Ammon's horn (tissue), 1 donor: Measurements from ENCODE around the gene C14orf119.

Experiments used
- DNase-seq: peaks from one replicate; pipeline ENCODE4 v3.0.0-alpha.2; 2016; ENCODE audit warnings: low spot score

The C14orf119 gene

DNA sequence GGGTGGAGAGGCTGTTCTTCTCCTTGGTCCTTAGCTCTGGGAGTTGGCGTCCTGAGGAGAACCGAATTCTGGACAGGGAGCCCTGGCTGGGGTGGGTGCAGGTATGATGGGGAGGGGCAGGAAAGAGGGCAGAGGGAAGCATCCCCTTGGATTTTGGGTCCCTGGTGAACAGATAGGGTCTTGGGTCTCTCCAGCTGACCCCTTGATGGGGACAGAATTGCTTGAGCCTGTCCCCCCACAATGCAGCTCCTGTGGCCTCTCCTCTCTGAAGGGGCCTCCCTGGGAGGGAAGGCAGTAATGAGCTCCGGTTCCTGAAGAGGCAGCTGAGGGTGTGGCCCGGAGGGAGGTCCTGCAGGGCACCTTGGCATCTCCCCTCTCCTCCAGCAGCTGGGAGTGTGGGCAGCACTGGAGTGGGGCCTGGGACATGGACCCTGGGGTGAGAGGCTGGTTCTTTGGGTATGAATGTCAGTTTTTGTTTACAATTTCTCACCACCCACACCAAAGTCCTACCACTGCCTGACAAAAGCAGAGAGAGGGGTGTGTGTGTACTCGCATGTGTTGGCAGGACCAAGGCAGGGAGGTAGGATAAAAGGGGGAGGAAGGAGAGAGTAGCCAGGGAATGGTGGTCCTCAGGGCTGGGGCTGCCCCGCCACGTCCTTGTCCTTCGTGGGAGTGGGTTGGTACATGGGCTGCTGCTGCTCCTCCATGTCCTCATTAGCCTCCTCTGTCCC is 31.4 kb downstream of the C14orf119 start:
- DNase-seq: no peak

DNA sequence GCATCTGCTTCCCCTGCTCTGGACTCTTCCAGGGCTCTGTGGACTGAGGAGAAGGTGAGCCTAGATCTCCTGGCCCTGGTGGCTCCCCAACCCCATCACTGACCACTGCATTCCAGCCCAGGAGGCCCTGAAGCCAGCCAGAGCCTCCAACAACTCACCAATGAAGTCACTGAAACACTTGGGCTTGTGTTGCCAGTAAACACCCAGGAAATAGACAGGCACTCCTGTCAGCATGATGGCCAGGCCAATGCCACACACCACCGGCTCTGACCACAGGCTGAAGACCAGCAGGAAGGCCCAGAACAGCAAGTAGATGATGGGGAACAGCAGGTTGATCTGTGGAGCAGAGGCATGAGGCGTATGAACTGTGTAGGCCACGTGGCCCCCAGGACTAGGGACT is 32.6 kb downstream of the C14orf119 start:
- DNase-seq: no peak

DNA sequence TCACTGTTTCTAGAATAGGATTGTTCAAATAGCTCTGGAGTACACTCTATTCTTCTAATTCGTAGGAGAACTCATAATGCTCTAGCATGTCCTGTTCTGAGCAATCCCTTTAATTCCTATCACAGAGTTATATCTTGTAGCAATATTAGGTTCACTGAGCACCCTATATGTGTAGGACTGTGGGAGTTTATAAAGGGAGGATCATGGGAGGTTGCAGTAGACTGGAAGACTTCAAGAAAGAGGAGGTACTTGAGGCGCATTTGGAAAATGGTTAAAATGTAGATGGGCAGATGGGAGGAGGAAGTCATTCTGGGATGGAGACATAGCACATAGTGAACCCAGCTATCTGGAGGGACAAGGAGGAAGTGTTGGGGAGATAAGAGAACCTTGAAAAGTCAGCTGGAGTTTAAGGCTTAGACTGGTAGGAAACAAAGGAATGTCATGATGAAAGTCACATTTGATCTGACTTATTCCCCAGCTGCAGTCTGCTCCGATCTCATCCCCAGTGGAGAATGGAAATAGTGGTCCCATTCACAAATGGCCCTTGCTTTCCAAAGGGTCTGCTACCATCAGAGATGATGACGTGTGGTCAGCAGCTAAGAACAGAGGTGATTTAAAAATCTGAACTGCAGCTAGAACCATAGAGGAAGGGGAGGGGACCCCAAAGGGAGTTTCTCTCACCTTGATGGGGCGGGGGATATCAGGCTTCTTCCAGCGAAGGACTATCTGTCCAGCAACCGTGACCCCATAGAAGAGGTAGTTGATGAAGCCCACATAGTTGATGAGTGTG is 33.9 kb downstream of the C14orf119 start:
- no peak for DNase-seq

DNA sequence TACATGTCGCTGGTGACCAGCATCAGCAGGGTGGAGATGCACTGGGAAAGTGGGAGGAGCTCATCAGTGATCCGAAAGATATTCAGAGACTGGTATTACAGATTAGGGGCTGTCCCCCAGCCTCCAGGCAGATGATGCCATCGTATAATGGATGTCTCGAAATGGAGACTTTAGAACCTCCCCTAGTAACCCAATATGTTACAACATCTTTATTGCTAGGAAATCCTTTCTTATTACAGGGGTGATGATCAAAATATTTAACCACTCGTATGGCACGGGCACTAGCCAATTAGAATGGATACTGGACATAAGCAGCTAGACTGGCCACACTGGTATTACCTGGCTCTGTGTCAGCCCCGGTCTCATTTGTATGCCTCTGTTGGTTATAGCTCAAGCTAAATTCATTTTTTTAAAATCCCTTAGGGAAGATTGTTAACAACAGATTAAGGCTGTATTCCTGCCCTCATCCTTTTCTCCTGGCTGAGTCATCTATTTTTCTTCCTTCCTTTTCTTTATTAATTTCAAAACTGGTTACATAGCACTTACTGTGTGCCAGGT is 34.5 kb downstream of the C14orf119 start:
- DNase-seq: no peak

DNA sequence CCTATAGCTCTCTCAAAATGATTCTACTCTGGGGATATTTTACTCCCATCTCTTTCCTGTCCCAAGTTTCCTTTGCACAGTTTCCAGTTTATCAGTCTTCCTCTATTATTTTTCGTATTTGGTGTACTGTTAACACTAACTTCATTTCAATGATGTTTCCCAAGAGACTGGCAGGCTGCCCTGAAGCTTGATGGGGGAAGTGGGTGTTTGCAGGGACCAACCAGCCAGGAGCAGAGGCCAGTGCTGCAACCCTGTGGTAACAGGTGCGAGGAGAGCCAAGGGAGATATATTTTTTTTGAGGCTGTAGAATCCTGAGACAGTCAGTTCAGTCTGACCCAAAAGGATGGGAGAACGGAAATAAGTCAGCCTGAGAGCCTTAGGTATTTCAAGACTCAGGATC is 35.6 kb downstream of the C14orf119 start:
- DNase-seq: no peak

DNA sequence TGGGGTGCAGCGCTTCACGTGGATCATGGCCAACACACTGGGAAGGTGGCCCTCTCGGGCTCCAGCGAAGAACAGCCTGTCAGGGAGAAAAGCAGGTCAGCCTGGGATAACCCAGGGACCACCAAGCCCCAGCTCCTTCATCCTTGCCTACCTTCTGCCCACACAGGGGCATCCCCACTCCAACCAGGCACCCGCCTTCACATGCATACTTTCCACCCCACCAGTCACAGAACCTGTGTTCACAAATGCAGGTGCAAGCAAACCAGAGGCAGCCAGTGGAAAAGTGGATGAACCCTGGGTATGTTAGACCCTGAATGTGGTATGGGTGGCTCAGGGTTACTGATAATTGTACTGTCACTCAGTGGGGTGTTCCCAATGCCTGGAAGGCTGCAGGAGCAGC is 36.2 kb downstream of the C14orf119 start:
- DNase-seq: no peak

DNA sequence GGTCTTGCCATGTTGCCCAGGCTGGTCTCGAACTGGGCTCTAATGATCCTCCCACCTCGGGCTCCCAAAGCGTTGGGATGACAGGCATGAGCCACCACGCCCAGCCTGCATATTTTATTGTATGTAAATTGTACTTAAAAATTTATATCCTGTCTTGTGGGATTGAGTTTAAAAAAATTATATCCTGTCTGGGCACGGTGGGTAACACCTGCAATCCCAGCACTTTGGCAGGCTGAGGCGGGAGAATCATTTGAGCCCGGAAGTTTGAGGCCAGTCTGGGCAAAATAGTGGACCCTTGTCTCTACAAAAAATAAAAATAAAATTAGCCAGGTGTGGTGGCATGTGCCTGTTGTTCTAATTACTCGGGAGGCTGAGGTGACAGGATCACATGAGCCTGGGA is 37.7 kb downstream of the C14orf119 start:
- DNase-seq: no peak

DNA sequence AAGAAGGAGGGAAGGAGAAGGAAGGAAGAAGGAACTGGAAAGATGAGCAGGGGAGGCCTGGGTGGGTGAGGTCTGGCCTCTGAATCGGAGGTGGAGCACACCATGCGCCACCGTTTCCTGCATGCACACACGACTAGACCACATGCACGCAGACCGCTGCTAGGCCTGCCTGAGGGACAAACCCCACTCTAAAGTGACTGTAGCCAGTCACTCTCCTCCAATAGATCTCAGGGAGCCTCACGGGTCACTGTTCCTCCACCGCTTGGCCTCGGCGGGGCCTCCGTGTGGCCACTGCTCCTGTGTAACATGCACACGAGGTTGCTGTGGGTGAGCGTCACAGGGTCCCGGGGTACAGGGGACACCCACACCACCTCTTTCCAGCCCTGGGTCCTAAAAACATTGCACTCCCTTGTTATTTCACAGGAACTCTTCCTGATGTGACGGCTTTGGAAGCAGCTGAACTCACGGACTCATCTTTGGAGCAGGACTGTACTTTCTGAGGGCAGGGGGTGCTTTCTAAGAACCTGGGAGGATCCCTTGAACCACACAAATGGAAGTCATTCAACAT is 41.3 kb downstream of the C14orf119 start:
- no peak for DNase-seq

DNA sequence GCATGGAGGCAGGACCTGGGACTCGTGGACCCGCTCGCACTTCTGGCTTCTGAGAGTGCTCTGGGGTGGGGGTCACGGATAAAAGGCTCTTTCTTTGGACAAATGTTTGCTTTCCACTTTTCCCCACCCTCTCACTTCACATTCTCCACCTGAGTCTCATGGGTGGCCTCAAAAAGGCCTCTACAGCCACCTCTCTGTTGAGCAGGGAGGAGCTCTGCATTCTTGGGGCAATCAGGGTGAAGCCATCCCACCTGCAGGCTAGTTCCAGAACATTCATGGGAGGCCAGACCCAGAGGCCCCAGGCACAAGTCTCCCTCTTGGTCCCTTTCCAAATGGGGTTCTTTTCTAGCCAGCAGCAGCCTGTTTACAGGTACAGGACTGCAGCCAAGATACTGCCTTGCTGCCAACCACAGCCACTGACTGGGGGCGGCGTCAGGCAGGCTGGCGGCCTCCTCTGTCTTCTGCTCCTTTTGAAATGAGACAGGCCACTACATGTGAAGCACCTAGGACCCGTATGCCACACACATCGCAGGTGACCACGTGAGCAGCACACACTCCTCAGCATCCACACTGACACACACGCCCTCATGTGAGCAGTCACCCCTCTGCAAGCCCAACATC is 42.0 kb downstream of the C14orf119 start:
- no peak for DNase-seq

DNA sequence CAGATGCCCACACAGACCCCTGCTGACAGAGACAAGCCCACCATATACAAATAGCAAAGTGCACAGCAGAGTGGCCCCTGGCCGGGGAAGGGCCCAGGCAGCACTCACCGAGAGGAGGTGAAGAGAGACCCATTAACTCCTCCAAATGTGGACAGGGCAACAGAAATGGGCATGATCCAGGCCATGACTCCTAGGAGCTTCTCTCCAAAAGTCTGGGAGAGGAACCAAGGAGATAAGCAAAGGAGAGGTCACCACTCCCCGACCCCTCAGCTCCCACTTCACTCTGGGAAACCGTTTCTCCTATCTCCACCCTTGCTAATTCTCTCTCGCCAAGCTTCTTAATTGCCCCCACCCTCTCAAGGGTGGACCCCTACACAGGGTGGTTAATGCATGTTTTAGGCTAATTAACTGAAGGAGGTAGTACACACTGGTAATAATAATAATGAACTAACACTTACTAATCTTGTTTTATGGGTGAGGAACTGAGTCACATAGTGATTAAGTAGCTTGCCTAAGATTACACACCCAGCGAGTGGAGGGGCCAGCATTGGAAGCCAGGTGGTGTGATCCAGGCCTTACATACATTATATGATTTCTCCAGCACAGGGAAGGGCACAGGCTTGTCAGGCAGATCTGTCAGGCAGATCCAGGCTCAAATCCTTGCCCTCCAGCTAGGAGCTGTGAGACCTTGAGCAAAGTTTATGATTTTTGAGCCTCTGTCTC is 42.7 kb downstream of the C14orf119 start:
- DNase-seq: no peak

DNA sequence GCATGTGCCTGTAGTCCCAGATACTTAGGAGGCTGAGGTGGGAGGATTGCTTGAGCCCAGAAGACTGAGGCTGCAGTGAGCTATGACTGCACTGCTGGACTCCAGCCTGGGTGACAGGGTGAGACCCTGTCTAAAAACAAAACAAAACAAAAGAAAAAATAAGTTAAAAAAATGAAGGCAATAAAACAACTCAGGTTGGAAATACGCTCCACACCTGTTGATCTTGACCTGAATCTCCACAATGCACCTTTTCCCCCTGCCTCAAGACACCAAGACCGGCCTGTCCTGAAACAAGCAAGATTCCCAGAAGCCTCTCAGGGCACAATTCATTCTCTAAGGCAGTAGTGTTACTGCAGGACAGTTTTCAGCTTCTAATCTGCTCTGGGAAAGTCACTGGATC is 44.6 kb downstream of the C14orf119 start:
- DNase-seq: no peak

DNA sequence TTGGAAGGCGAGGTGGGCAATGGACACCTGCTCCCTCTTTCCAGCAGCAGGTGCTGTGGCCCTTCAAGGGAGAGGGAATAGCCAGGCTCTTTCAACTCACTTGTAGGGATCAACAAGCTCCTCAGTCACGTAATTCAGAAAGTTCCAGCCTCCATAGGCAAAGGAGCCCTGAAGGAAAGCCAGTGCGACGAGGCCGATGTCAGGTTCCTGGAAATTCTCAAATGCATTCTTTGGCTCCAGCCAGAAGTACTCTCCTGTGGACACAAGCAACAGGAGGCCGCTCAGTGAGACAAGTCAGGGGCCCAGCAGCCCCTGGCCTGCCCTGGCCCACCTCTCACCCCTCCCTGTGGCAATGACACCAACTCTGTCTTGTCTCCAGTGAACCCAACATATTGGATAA is 45.1 kb downstream of the C14orf119 start:
- DNase-seq: no peak

DNA sequence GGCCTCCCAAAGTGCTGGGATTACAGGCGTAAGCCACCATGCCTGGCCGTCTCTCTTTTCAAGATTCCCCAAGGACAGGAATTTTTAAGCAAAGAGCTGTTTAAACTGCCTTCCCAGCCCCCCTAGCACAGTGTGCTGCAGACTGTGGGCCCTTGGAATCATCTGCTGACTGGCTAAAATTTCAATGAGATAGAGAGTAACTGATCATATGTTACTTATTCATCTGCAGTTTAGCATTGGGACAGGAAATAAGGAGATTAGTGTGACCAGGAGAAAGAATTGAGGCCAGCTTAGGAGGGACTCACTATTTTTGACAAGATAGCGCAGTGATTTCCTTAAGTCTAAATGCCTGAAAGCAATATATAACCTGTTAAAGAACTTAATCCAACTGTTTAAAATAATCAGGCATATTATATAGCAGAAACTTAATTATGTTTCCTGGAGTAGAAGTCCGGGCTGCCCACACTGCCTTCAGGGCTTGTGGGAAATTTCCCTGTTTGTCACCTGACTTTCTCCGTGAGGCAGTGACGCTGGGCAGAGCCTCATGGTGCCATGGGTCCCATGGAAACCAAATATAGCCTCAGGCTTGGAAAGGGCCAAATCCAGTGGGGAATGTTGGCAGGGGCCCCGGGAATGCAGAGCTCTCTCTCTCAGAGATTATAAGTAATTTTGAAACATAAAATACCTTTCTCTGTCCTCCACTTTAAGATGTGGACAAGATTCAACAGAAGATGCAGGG is 46.6 kb downstream of the C14orf119 start:
- no peak for DNase-seq

DNA sequence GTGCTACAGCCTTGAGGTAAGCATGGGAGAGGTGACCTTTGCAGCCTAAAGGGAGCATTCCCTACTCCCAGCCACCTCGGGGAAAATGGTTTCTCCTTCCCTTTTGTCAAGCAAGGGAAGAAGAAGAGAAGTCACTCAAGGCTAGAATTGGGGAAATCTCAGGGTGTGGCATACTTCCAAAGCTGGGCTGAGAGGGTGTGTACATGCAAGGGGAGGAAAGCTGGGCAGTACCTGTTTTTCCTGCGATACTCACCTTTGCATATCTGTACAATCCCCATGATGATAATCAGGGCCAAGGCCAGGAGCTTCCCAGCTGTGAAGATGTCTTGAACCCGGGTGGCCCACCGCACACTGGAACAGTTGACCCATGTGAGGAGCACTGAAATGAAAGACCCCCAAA is 47.5 kb downstream of the C14orf119 start:
- no peak for DNase-seq

DNA sequence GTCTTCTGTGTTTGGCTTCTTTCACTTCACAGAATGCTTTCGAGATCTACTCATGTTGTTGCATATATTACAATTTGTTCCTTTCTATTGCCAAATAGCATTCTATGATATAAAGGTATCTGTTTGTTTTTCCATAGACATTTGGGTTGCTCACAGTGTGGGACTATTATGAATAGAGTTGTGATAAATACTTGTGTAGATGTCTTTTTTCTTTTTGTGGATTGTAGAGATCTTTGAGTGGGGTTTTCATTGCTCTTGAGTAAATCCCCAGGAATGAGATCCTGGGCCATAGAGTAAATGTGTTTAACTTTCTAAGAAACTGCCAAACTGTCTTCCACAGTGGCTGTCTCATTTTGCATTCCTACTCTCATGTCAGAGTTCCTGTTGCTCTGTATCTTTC is 48.6 kb downstream of the C14orf119 start:
- no peak for DNase-seq

DNA sequence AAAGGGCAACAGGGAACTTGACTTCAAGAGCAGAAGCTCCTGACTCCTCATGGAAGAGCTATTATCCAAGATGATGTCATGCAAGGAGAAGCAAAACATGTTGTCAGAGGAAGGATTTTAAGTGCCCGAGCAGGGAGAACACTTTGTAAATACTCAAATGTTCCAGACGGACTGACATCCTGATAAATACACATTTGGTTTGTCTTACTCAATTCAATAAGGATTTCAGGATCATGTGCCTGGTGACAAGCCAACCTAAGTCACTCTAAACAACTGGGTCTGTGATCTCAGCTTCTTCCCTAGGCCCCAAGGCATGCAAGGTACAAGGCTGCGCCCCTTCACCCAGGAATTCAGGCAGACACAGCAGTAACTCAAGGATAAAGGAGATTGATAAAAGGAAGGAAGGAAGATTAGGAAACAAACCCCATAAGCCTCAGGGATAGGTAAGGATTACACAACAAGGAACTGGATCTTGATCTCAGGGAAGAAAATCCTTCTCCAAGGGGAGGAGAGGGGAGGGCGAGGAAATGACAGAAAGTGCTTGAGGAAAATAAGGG is 50.6 kb downstream of the C14orf119 start:
- DNase-seq: no peak

DNA sequence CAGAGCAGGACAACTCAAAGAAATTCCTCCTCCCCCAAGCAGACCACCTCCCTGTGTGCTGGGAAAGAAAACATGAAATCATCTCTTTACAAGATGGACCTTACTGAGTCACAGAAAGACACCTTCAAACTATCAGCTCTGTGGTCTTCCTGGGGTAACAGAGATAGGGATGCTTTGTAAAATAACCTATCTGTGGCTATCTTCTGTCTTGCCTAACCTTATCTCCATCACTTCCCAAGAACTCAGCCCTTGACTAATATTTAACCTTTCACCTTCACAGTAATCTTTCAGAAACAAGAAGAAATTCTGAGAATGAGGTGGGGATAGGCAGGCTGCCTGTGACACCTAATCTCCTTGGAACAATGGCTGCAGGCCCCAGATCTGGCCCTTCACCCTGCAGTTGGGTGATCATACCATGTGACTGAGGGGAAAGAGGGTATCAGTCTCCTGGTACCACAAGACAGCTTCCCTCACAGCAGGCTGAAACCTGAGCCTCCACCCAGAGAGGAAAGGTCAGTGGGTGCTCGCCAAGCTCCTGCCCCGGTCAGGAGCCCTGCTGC is 51.1 kb downstream of the C14orf119 start:
- DNase-seq: no peak

DNA sequence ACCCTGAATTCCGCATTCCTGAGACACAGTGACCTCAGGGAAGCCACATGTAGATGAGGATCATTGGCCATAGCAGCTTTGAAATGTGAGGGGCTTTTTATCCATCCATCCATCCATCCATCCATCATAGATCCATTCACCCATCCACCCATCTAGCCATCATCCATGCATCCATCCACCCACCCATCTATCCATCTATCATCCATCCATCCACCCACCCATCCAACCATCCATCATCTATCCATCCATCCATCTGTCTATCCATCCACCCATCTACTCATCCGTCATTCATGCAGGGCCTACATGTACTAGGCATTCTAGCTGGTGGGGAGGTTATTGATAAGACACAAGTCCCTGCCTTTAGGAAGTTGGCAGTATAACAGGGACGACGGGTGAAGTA is 51.7 kb downstream of the C14orf119 start:
- DNase-seq: no peak

DNA sequence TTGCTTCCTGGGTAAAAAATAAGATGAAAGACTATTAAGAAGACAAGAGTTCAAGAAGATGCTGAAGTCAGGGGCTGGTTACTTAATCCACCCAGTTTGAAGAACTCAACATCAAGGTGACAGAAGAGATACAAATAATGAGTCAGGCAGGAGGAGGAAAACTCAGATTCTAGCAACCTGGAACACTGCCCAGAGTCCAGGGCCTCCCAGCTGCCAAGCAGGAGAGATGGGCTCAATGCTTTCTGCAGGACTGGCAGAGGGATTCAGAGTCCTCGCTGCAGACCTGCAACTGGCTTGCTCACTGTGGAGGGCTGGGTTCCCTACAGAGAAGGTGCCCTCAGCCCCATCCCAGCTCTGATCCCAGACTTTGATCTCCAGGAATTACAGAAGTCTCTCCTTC is 52.4 kb downstream of the C14orf119 start:
- no peak for DNase-seq

DNA sequence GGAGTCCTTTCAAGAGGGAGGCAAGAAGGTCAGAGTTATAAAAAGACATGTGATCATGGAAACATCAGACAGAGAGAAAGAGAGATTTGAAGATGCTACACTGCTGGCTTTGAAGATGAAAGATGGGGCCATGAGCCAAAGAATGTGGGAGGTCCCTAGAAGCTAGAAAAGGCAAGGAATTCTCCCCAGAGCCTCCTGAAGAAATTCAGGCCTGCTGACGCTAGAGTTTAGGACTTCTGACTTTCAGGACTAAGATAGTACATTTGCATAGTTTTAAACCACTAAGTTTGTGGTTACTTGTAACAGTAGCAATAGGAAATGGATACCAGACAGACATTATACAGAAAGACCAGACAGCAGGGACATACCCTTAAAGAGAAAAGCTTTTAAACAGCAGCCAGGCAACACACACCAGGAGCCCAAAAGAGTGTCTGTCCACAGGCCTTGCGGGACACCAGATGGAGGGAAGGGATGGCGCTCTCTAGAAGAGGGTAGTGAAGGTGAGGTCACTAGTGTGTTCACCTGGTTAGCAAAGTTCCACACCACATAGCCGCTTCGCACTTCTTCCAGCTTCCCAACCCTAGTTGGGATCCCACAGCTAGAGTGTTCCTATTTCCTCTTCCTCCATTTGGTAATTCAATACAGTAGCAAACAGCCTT is 53.4 kb downstream of the C14orf119 start:
- DNase-seq: no peak
